Measurements from ENCODE around the gene CDH20.
"Not testable (repeated sequence)": the region's sequence is repeated elsewhere in the genome, so short reads cannot be mapped to it uniquely, and the experiment has no call there.

CDH20 gene

GRCh38 chr18:61350578-61350977, 17.3 kb downstream of the CDH20 start:
- DNase-seq: no peak

- no peak for DNase-seq
Measured at GRCh38 chr18:61352059-61352458, 18.8 kb downstream of the CDH20 start.

- no peak for DNase-seq
Measured at GRCh38 chr18:61352611-61353010, 19.4 kb downstream of the CDH20 start.

- peak; percentile 11 to 40 for DNase-seq
Measured at GRCh38 chr18:61360404-61361383, 27.5 kb downstream of the CDH20 start.

GRCh38 chr18:61362511-61362910, 29.3 kb downstream of the CDH20 start:
- no peak for DNase-seq

- no peak for DNase-seq
Measured at GRCh38 chr18:61364953-61365352, 31.7 kb downstream of the CDH20 start.

GRCh38 chr18:61368001-61368400, 34.8 kb downstream of the CDH20 start:
- no peak for DNase-seq

- DNase-seq: not testable (repeated sequence)
Measured at GRCh38 chr18:61369671-61370070, 36.4 kb downstream of the CDH20 start.

GRCh38 chr18:61371111-61371510, 37.9 kb downstream of the CDH20 start:
- DNase-seq: no peak

GRCh38 chr18:61379827-61380226, 46.6 kb downstream of the CDH20 start:
- DNase-seq: no peak

GRCh38 chr18:61388010-61388409, 54.8 kb downstream of the CDH20 start:
- no peak for DNase-seq

GRCh38 chr18:61394983-61395382, 61.8 kb downstream of the CDH20 start:
- DNase-seq: no peak

GRCh38 chr18:61397222-61397621, 64.0 kb downstream of the CDH20 start:
- DNase-seq: no peak

- no peak for DNase-seq
Measured at GRCh38 chr18:61398961-61399705, 65.9 kb downstream of the CDH20 start.

GRCh38 chr18:61400016-61400635, 66.9 kb downstream of the CDH20 start:
- DNase-seq: no peak

- DNase-seq: no peak
Measured at GRCh38 chr18:61400716-61401115, 67.5 kb downstream of the CDH20 start.

- DNase-seq: no peak
Measured at GRCh38 chr18:61402726-61403125, 69.5 kb downstream of the CDH20 start.

GRCh38 chr18:61413396-61413795, 80.2 kb downstream of the CDH20 start:
- no peak for DNase-seq

GRCh38 chr18:61414086-61414485, 80.9 kb downstream of the CDH20 start:
- DNase-seq: no peak

- DNase-seq: no peak
Measured at GRCh38 chr18:61419763-61420162, 86.5 kb downstream of the CDH20 start.

- no peak for DNase-seq
Measured at GRCh38 chr18:61420218-61420885, 87.1 kb downstream of the CDH20 start.

- DNase-seq: no peak
Measured at GRCh38 chr18:61426492-61427053, 93.3 kb downstream of the CDH20 start.

Data from inflammatory macrophage (primary cell).